ENCODE measurements around the gene TINCR.
"Not testable (repeated sequence)": the region's sequence is repeated elsewhere in the genome, so short reads cannot be mapped to it uniquely, and the experiment has no call there.

TINCR gene

DNA sequence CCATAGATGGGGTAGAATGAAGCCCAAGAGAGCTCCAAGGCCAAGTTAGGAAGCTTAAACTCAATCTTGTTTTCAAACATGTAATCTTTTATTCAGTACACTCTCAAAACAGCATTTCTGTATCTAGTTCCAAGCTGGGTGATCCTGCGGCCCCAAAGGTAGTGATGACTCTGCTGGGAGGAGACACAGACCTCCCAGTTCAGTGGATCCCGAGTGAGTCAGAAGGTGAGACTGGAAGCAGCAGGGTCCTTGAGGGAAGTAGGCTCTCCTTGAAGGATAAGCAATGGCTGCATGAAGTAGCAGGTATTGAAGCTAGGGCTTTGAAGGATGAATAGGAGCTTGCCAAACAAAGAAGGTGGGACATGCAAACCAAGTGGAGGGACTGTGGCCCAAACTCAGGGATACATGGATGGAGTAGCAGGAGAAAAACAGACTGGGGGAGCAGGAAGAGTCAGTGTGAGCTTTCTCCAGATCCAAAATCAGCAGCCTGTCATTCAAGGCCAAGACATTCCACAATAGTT lies 9.6 kb downstream of the TINCR start:
- no peak for DNase-seq

DNA sequence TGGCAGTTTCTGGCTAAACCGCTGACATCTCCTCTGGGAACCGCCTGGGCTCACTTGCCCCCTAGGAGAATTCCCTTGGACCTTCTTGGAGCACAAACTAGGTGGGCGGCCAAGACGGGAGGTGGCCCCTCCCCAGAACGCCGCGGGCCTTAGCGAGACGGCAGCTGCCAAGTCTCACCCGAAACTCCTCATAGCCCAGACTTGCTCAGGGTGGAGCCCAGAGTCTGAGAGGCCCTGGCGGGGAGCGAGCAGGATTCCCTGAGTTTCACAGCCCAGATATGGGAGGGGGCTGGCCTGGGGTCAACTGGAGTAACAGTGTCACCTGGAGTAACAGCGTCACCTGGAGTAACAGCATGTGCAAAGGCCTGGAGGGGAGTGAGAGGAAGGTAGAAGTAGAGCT lies 10.1 kb downstream of the TINCR start:
- no peak for DNase-seq

DNA sequence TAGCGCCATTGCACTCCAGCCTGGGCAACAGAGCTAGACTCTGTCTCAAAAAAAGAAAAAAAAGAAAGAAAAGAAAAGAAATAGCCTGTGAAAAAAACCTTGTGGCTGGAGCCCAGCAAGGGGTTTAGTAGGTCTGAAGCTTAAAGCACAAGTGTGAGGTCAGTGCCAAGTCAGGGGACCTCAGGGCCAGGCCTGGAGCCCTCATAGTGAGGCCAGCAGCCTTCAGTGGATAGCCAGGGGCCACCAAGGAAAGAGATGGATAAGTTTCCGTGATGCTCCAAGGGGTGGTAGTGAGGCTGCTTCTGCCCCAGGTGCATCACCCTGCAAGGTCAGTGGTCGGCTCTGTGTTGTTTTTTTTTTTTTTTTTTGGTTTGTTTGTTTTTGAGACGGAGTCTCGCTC lies 12.9 kb downstream of the TINCR start:
- DNase-seq: no peak

- DNase-seq: no peak
These were observed 13.9 kb downstream of the TINCR start for GRCh38 chr19:5553892-5554291.

DNA sequence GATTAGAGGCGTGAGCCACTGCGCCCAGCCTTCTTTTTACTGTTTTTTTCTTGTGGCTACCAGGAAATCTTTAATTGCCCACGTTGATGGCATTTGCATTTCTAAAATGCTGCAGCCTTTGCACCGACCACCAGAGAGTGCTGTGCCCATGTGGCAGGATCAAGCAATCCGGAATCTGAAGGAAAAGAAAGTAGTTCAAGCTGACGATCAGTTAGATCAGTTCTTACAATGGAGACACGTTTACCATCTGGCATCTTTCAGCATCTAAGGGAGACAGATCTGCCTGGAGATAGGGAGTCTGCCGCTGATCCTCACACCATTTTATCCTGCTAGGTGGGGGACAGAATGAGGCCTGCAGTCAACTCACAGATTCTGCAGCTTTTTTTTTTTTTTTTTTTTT lies 19.9 kb downstream of the TINCR start:
- DNase-seq: no peak

DNA sequence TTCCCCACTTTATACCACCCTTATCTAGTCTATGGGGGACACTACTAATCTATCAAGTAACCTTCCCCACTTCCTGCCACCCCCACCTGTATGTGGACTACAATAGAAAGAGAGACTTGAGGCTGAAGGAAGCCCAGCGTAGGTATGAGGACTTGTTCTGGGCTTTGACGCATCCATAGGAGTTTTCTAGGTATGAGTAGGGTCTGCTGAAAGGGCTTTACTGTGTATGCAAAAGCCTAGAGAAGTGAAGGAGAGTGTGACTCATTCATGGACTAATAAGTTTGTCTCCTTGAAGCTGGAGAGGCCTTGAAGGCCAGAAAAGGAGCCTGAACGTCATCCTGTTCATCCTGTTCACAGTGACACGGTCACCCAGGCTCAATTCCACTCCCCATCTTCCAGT lies 21.8 kb downstream of the TINCR start:
- no peak for DNase-seq

DNA sequence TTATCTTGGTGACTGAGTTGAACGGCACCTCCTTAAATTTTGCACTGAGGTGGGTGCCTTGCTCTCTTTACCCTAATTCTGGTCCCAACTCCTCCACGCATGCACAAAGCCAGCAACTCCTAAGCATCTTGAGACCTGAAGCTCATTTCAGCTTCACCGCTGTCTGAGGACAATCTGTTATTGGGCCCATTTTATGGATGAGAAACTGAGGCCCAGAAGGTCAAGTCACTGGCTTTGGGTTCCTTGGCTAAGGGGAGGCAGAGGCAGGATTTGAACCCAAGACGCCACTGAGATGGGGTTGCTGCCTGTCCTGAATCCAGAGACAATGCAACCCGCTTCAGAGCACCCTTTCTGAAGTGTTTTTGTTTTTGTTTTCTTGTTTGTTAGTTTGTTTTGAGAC lies 22.7 kb downstream of the TINCR start:
- DNase-seq: no peak

GRCh38 chr19:5542665-5543064 lies 25.1 kb downstream of the TINCR start:
- DNase-seq: no peak

DNA sequence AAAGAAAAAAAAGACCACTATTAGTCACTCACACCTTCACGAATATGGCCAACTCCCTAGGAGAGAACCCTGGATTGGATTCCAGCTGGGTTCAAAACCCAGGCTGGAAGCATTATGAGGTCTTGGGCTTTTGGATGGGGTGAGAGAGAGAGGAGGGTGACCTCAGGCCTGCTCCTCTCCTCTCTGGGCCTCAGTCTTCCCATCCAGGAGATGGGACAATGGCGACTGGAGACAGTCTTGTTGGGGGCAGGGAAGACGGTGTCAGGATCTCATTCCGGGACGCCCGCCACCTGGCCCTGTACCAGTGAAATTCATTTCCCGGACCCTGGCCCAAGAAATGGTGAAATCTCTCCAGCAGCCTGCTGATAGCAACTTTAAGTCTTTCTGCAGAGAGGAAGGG lies 26.3 kb downstream of the TINCR start:
- no peak for DNase-seq

DNA sequence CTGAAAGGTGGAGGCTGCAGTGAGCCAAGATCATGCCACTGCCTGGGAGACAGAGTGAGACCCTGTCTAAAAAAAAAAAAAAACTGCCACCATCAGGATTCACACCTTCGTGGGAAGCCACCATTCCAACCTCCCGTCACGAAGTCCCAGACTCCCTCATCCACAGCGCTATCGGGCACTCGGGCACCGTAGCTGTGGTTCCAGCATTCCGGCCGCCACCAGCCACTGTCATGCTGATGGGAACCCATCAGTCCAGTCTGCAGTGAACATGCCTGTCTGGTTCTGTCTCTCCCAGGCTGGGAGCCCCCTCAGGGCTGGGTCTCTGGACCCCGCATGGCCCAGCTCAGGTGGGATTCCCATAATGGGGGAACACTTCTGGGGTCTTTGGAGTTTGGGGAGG lies 27.5 kb downstream of the TINCR start:
- DNase-seq: no peak

DNA sequence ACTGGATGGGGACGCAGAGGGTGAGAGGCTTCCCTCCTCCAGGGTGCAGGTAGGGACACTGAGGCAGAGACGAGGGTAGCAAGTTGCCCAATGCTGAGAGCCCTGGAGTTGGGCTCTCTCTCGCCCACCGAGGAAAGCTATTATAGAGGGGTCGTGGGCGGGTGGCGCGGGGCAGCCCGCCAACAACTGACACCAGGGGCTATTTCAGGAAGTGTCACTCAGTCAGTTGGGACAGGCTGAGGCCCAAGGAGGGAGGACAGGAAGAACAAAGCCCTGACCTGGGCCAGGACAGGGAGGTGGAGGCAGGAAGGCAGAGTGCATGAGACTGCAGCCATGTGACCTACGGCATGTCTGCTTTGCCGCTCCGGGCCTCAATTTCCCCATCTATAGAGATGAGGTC lies 29.9 kb downstream of the TINCR start:
- no peak for DNase-seq

DNA sequence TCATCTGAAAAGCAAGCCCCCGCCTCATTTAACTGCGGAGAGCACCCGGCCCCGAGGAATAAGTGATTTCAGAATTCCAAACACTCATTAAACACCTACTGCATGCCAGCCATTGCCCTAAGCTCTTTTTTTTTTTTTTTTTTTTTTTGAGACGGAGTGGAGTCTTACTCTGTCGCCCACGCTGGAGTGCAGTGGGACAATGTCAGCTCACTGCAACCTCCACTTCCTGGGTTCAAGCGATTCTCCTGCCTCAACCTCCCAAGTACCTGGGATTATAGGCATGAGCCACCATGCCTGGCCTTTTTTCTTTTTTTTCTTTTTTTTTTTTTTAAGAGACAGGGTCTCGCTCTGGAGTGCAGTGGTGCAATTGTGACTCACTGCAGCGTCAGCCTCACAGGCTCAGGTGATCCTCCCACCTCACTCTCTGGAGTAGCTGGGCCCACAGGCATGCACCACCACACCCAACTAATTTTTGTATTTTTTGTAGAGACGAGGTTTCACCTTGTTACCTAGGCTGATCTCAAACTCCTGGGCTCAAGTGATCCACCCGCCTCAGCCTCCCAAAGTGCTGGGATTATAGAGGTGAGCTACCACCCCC lies 30.7 kb downstream of the TINCR start:
- DNase-seq: not testable (repeated sequence)

GRCh38 chr19:5536337-5536894 lies 31.3 kb downstream of the TINCR start:
- peak; percentile 38 for DNase-seq

DNA sequence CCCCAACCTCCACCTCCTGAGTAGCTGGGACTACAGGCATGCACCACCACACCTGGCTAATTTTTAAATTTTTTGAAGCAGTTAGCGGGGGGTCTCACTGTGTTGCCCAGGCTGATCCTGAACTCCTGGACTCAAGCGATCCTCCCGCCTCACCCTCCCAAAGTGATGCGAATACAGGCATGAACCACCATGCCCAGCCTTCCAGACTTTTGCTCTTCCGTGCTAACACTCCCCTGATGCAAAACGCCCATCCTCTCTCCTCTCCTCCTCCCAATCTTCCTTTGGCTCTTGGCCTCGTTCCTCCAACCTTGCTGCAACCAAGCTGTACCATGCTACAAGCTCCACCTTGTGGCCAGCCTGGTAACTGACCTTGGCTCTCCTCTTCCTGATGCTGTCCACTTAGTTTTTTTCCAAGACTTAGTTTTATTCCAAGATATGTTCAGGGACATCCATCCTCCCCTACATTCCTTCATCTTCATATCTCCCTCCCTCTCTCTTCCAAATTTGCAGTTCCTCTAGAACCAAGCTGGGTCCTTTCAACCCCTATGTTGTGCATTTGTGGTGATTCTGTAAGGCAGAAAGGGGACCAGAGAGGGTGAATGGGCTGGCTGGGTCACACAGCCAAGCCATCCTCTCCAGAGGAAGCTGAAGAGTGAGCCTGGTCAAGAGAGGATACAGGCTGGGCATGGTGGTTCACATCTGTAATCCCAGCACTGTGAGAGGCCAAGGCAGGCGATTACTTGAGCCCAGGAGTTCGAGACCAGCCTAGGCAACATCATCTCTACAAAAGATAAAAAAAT lies 32.8 kb downstream of the TINCR start:
- DNase-seq: no peak

GRCh38 chr19:5533257-5533656 lies 34.5 kb downstream of the TINCR start:
- DNase-seq: no peak

- no peak for DNase-seq
These were observed 37.1 kb downstream of the TINCR start for GRCh38 chr19:5530701-5531100.

DNA sequence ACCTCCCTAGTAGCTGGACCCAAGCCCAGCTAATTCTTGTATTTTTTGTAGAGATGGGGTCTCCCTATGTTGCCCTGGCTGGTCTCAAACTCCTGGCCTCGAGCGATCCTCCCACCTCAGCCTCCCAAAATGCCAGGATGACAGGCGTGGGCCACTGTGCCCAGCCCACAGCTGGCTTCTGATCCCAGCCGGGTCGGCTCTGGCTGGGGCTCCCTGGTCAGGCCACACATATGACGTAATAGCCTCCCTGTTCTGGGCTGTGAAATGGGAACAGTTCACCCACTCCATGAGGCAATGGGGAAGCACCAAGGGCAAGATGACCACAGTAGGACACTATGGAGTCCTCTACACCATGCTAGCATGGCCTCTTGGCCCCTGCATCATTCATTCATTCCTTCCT lies 41.1 kb downstream of the TINCR start:
- DNase-seq: no peak

DNA sequence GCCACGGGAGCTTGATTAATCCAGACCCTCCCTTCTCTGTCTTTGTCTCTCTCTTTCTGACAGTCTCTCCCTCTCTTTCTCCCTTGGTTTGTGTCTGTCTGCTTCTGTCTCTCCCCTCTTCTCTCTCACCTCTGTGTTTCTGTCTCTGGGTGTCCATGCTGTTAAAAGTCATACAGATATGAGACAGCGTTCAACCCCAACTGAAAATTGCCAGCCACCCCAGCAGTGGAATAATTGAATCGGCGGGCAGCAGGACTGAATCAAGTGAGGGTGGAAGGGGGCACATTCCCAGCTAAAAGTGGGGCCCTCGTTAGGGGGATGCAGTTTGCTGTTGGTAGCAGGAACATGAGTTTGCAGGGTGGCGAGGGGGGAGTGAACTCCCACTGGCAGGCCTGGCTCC lies 43.7 kb downstream of the TINCR start:
- DNase-seq: no peak

GRCh38 chr19:5522106-5522505 lies 45.6 kb downstream of the TINCR start:
- no peak for DNase-seq

GRCh38 chr19:5520501-5520900 lies 47.3 kb downstream of the TINCR start:
- no peak for DNase-seq

GRCh38 chr19:5519076-5519475 lies 48.7 kb downstream of the TINCR start:
- DNase-seq: no peak

- no peak for DNase-seq
These were observed 52.0 kb downstream of the TINCR start for GRCh38 chr19:5515737-5516136.

- DNase-seq: no peak
These were observed 53.8 kb downstream of the TINCR start for GRCh38 chr19:5514001-5514400.

DNA sequence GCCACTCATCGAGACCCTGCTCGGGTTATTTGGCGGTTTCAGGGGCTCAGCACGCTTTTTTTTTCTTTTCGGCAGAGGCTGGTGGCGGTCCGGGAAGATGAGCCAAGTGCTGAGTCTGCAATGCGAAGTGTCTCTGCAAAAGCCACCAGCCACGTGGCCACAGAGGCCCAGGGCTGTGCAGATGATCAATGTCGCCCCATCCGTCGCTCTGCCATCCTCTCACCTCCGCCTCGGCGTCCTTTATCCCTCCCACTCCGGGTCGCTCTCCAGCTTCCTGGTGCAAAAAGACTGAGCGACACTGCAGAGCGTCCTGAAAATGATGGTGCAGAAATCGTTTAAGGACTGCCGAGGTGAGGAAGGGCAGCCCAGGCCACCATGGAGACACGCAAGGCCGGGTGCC lies 55.0 kb downstream of the TINCR start:
- no peak for DNase-seq
